ENCODE measurements around the gene MRM3.
"Not testable (repeated sequence)": the region's sequence is repeated elsewhere in the genome, so short reads cannot be mapped to it uniquely, and the experiment has no call there.

The MRM3 gene

GRCh38 chr17:797236-797840 is 15.2 kb downstream of the MRM3 start:
- DNase-seq, result no peak

DNA sequence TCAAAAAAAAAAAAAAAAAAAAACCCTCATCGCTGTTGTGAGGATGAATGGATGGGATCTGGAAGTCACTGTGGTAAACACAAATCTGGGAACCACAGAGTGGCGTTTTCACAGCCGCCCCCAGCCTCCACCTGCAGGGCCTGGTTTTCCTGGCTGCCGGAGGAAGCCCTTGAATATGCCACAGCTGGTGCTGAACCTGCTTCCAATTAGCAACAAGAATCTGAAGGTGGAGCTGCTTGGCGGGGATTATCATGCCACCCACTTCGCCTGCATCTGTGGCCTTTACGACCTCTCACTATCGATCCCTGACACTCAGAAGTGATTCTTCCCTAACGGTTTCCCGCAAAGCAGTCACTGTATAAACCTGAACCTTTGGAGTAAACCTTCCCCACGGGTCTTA is 16.1 kb downstream of the MRM3 start:
- no peak for DNase-seq

DNA sequence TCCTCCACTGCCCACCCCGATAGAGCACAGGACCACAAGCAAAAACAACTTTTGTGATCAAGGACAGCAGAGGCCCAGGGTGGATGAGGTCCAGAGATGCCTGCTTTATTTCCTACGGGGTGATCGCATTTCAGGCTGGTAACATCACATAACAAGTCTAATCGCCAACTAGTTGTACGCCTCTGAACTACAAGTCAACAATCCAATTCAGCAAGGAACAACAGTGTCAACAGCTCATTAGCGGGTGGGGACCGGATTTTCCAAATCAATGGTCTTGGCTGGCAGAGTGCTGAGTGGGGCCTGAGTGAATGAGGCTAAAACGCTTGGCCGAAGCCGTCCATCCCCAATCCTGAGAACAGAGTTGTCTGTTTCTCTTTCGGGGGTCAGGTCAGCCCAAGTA is 17.1 kb downstream of the MRM3 start:
- DNase-seq, result no peak

DNA sequence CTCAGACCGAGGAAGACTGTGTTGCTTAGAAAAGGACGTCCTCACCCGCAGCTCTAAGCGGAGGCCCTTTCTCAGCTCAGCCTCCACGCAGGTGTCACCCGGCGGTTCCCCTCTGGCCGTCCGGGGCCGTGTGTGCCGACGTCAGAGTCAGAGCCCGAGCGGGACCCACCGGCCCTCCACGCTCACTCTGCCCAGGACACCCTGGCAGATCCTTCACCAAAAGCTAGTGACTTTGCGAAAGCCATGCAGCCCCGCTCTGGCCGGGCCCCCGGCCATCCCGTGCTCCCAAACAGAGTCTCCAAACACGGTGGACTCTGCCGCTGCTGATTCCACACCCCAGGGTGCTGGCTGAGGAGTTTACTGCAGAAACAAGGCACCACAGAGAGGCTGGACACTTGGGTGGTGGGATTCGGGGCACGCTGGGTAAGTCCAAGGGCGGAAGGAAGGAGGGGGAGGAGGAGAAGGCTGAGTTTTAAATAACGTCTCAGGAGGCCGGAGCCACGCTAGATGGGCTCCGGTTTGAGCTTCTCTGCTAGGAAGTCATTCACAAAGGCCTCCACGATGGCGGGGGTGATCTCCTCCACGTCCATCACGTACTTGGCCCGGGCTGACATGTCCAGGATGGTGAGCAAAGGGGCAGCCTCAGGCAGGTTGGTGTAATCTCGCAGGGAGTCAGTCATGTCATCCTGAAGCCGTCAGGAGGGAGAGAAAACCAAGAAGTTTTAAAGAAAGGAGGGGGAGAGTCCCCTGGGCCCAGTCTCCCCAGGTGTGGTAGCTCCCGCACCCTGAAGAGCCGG is 18.5 kb downstream of the MRM3 start:
- no peak for DNase-seq

DNA sequence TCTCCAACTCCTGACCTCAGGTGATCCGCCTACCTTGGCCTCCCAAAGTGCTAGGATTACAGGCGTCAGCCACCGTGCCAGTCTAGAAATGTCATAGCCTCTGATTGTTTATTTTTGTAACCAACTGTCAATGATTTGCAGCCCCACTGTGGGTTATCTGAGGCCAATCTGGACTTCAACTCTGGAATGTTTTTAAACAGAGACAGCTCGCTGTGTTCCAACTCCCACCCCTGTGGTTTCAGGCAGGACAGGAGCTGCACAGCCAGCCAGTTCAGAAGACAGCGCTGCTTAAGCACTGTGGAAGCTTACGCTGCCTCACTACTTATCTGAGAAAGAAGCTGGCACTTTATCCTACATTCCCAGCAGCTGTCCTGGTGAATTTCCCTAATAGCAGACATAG is 19.5 kb downstream of the MRM3 start:
- no peak for DNase-seq

GRCh38 chr17:802481-802880 is 20.3 kb downstream of the MRM3 start:
- DNase-seq, result no peak

DNA sequence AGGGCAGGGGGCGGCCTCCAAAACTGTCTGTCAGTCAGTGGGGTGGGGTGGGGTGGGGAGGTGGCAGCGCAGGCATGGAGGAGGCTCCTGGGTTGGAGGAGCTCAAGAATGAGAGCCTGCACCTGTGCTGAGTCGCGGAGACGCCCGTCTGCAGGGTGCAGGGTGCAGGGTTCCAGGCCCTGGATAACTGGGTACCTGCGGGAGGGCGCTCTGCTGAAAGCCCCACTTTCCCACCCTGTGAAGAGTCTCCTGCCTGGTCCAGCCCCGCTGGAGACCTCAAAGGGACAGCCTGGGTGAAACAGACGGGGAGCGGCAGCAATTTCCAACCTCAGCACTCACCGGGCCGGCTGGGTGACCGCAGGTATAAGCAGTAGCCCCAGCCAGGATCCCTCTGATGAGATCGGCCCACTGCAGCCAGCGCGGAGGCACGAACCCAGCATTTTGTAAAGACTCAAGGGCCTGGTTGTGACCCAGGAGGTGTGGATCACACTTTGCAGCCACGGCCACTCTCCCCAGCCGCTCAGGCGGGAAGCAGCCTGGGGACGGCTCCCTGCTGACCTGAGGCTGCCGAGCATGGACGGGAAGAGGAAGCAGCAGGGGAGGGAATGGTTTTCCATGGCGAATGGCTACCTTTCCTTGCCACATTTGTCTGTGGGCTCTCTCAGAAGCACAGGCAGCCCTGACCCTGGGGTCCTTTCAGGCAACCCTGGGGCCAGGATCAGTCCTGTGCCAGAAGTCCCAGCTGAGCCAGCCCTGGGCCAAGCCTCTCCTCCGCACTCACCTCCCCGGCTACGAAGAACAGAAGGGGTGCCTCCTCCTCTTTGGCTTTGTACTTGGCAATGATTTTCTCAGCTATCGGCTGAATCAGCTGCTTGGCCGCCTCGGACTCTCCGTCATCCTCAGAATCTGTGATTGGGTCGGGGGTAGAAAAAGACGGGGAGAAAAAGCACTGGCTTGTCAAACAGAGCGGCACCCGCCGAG is 21.0 kb downstream of the MRM3 start:
- no peak for DNase-seq

- no peak for DNase-seq
Measured at GRCh38 chr17:804541-805435, 22.6 kb downstream of the MRM3 start.

GRCh38 chr17:805886-806285 is 23.7 kb downstream of the MRM3 start:
- not testable (repeated sequence) for DNase-seq

GRCh38 chr17:806346-806745 is 24.2 kb downstream of the MRM3 start:
- no peak for DNase-seq

- no peak for DNase-seq
Measured at GRCh38 chr17:806781-807522, 24.8 kb downstream of the MRM3 start.

GRCh38 chr17:807523-808294 is 25.6 kb downstream of the MRM3 start:
- DNase-seq, result no peak

GRCh38 chr17:811051-811784 is 29.1 kb downstream of the MRM3 start:
- DNase-seq, result no peak

DNA sequence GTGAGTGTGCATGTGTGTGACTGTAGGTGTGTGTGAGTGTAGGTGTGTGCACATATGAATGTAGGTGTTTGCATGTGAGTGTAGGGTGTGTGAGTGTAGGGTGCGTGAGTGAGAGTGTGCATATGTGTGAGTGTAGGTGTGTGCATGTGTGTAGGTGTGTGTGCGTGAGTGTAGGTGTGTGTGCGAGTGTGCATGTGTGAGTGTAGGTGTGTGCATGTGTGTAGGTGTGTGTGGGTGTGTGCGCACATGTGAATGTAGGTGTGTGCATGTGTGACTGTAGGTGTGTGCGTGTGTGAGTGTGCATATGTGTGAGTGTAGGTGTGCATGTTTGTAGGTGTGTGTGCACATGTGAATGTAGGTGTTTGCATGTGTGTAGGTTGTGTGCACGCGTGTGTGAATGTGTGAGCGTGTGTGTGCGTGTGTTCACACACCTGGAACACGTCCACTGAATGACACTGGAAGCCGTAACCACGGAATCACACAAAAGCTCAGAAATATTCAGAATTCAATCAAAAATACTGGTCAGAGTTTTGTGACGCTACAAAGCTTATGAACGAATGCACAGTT is 30.6 kb downstream of the MRM3 start:
- DNase-seq, result no peak

GRCh38 chr17:814371-814770 is 32.2 kb downstream of the MRM3 start:
- DNase-seq, result no peak

- no peak for DNase-seq
Measured at GRCh38 chr17:819251-819650, 37.1 kb downstream of the MRM3 start.

- DNase-seq, result no peak
Measured at GRCh38 chr17:823501-823902, 41.3 kb downstream of the MRM3 start.

DNA sequence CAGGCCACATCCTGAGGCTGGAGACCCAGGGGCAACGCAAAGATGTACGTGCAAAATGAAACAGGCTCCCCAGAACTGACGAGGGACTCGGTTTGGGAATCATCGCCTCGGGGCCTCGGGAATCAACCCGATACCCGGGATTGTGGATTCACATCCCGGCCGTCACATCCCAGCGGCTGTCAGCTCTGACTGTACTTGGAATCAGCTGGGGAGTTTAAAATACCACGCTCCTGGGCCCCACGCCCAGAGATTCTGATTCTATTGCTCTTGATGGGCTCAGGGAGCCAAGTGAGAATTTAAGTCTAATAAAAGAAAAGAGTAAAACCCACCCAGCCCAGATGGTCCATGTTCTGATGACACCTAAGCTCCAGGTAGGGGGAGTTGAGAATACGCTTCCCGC is 42.2 kb downstream of the MRM3 start:
- no peak for DNase-seq

DNA sequence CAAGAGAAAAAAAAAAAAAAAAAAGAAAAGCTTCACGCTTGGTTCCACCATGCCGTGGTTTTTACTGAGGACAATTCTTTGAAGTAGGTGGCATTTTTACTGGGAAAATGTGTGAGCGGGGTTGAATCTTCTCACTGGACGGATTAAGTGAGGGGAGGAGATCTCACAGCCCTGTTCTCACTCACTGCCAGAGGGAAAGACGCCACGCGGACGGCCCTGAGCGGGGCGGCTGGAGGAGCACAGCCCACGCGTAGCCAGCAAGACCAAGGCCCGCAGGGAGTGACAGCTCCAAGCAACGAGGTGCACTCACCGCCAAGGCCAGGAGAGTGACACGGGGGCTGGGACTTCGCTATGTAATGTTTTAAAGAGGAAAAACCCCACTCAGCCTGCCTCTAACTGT is 43.1 kb downstream of the MRM3 start:
- DNase-seq, result no peak

DNA sequence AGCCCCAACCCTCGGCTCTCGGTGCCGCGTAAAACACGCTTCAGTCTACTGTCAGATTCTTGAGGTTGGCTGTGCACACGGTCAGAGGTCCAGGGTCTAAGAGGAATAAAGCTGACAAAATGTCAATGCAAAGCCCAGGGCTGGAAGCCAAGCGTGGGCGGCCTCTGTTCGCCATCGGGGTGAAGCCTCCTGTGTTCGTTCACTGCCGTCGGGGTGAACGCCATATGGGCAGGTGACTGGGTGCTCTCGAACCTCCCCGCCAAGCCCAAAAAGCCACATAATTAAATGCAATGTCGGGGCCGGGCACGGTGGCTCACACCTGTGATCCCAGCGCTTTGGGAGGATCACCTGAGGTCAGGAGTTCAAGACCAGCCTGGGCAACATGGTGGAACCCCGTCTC is 44.6 kb downstream of the MRM3 start:
- no peak for DNase-seq
